Spinal cord (tissue), 10 donors: ENCODE measurements around the gene NR1D2. TPM values are rescaled to one million over a fixed set of nuclear protein-coding genes. Genes with fewer than 3 reads are reported as not detected.

Experiments
- DNase-seq, 6 donors: peaks; one replicate each; pipeline versions ENCODE4 v3.0.0 to v3.0.0-alpha.2; 2013 to 2015; ENCODE audit warnings: low spot score in 6 of 6, low read depth in 4 of 6
- H3K27ac ChIP-seq: one replicate; pipeline ENCODE4 v1.5.1; 2013; ENCODE audit warnings: low read depth, low read length, control low read depth
- H3K27me3 ChIP-seq: one replicate; pipeline ENCODE4 v1.6.1; 2013; ENCODE audit warnings: low read length; ENCODE audit not compliant: control insufficient read depth, insufficient read depth
- H3K36me3 ChIP-seq: one replicate; pipeline ENCODE4 v1.6.1; 2013; ENCODE audit warnings: low read length; ENCODE audit not compliant: control insufficient read depth, insufficient read depth
- H3K4me1 ChIP-seq: one replicate; pipeline ENCODE4 v1.6.1; 2013; ENCODE audit warnings: low read length; ENCODE audit not compliant: control insufficient read depth, insufficient read depth
- H3K4me3 ChIP-seq: one replicate; pipeline ENCODE4 v1.5.1; 2013; ENCODE audit warnings: low read depth, low read length, control low read depth
- H3K9me3 ChIP-seq: one replicate; pipeline ENCODE4 v1.6.1; 2013; ENCODE audit warnings: low read length; ENCODE audit not compliant: control insufficient read depth, insufficient read depth
- WGBS: methylation state at CpG from one replicate; pipeline ENCODE4 v1.1.5; 2013; ENCODE audit warnings: missing lambda C conversion rate; ENCODE audit not compliant: insufficient coverage; 5-methylcytosine and 5-hydroxymethylcytosine counted together
- polyA plus RNA-seq, 2 donors: library from polyadenylated mRNA; unstranded; fragments of 120-200 nt; gene quantifications; one replicate each; pipeline ENCODE4 v1.2.1, GENCODE V29; 2013; ENCODE audit not compliant: insufficient read length in 2 of 2
- total RNA-seq, 2 donors: library from RNA; depleted of rRNA in 1 of 2; stranded (reverse); fragments of 120-200 nt in 1 of 2; fragments of >200 nt in 1 of 2; gene quantifications; one replicate each; pipeline versions ENCODE4 v1.2.3 to v1.2.4, GENCODE V29; 2013 to 2014
- donor health status: healthy.

NR1D2 gene
- total and polyA plus RNA-seq, 4 donors = 26.2 to 70.9 (median 43.3) TPM

- WGBS = no CpG with 5 or more reads among the region's 3 CpGs
Observed at GRCh38 chr3:23926736-23927135, 18.4 kb upstream of the NR1D2 start.

GRCh38 chr3:23928524-23928923 lies 16.6 kb upstream of the NR1D2 start:
- Histone ChIP-seq H3K4me3 (no peak overlapping the region), H3K9me3 (no peaks in the 10 kb centered on the region), H3K4me1 (no peaks in the 10 kb centered on the region), H3K27me3 (no peaks in the 10 kb centered on the region), H3K36me3 (peaks cover 2% of the 10 kb centered on the region), H3K27ac (no peak overlapping the region)
- 96% methylated on average over 5 of the region's 8 CpGs for WGBS
- no peak for DNase-seq

More at GRCh38 chr3:23926736-23927135, 18.4 kb upstream of the NR1D2 start:
- DNase-seq = no peak
- Histone ChIP-seq H3K9me3 (no peaks in the 10 kb centered on the region), H3K36me3 (peaks cover 18% of the 10 kb centered on the region), H3K4me1 (no peaks in the 10 kb centered on the region), H3K4me3 (no peak overlapping the region), H3K27me3 (no peaks in the 10 kb centered on the region), H3K27ac (no peak overlapping the region)

GRCh38 chr3:23931597-23931996 lies 13.5 kb upstream of the NR1D2 start:
- WGBS = 93% methylated on average over 2 of the region's 3 CpGs
- Histone ChIP-seq H3K4me1 (no peaks in the 10 kb centered on the region), H3K9me3 (no peaks in the 10 kb centered on the region), H3K36me3 (no peaks in the 10 kb centered on the region), H3K27ac (no peak overlapping the region), H3K4me3 (no peak overlapping the region), H3K27me3 (no peaks in the 10 kb centered on the region)
- DNase-seq = no peak

DNA sequence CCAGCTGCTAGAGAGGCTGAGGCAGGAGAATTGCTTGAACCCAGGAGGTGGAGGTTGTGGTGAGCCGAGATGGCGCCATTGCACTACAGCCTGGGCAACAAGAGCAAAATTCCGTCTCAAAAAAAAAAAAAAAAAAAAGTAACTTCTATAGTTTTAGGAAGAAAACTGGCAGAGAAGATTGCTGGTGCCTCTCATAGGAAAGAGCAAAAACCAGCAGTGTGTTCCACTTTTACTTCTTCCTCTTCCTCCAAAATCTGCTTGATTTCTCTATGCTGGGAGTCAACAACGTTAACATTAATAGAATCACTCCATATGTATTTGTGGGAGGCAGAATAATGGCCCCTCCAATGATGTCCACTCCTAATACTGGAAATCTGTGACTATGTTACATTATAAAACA lies 12.5 kb upstream of the NR1D2 start:
- WGBS = no CpG with 5 or more reads among the region's 4 CpGs
- no peak overlapping the region for H3K27ac ChIP-seq
- no peak overlapping the region for H3K4me3 ChIP-seq
- no peaks in the 10 kb centered on the region for H3K4me1 ChIP-seq
- no peaks in the 10 kb centered on the region for H3K9me3 ChIP-seq
- no peaks in the 10 kb centered on the region for H3K27me3 ChIP-seq
- H3K36me3 ChIP-seq = no peaks in the 10 kb centered on the region
- DNase-seq = no peak

DNA sequence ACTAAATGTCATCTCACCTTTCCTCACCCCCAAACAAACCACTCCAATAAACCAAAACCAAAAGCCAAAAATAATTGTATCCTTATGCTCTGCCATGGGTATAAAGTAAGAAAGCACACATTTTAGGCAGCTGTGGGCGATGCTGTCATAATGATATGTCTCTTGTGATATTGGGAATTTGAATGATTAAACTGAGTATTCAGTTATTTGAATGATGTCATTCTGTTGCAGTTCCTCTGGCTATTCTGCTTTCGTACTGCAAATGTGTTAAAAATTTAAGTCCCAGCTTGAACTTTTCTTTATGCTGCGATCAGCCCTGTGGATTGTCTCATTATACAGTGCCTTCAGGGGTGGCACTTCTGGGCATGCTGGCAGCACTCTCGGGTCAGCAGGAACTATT lies 10.8 kb upstream of the NR1D2 start:
- 52% methylated on average over 4 of the region's 4 CpGs for WGBS
- Histone ChIP-seq H3K27ac (no peak overlapping the region), H3K36me3 (no peaks in the 10 kb centered on the region), H3K27me3 (no peaks in the 10 kb centered on the region), H3K4me1 (no peaks in the 10 kb centered on the region), H3K9me3 (no peaks in the 10 kb centered on the region), H3K4me3 (no peak overlapping the region)
- DNase-seq = no peak

GRCh38 chr3:23937296-23937695 lies 7.8 kb upstream of the NR1D2 start:
- DNase-seq = no peak
- no peaks in the 10 kb centered on the region for H3K9me3 ChIP-seq
- WGBS = no CpG with 5 or more reads among the region's 1 CpG
- H3K4me1 ChIP-seq = no peaks in the 10 kb centered on the region
- H3K27ac ChIP-seq = no peak overlapping the region
- no peaks in the 10 kb centered on the region for H3K36me3 ChIP-seq
- no peaks in the 10 kb centered on the region for H3K27me3 ChIP-seq
- no peak overlapping the region for H3K4me3 ChIP-seq

GRCh38 chr3:23938688-23939087 lies 6.4 kb upstream of the NR1D2 start:
- Histone ChIP-seq H3K4me1 (no peaks in the 10 kb centered on the region), H3K9me3 (no peaks in the 10 kb centered on the region), H3K27ac (no peak overlapping the region), H3K4me3 (no peak overlapping the region), H3K36me3 (no peaks in the 10 kb centered on the region), H3K27me3 (no peaks in the 10 kb centered on the region)
- no peak for DNase-seq

DNA sequence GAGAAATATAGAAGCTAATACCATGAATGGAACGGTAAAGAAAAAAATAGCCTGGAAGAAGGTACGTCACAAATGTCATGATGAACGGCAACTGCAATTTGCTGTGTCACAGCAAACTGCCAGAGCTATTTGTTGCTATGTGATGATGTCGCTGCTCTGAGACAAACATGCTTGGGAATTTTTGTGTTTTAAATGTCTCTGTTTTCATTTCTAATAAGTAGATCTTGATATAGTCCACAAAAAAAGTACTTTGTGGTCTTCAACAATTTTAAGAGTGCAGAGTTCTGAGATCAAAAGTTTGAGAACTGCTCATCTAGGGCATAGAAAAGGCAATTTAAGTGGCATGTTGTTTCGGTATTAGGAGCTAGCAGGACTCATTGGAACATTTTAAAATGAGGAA lies 4.3 kb upstream of the NR1D2 start:
- H3K36me3 ChIP-seq = no peaks in the 10 kb centered on the region
- DNase-seq = no peak
- no peak overlapping the region for H3K27ac ChIP-seq
- no peaks in the 10 kb centered on the region for H3K4me1 ChIP-seq
- H3K4me3 ChIP-seq = no peak overlapping the region
- H3K27me3 ChIP-seq = no peaks in the 10 kb centered on the region
- H3K9me3 ChIP-seq = no peaks in the 10 kb centered on the region
- 85% methylated on average over 4 of the region's 5 CpGs for WGBS

- Histone ChIP-seq H3K4me1 (peaks cover 4% of the 10 kb centered on the region), H3K4me3 (no peak overlapping the region), H3K27ac (no peak overlapping the region), H3K9me3 (no peaks in the 10 kb centered on the region), H3K36me3 (no peaks in the 10 kb centered on the region), H3K27me3 (no peaks in the 10 kb centered on the region)
- no peak for DNase-seq
- 82% methylated on average over 3 of the region's 4 CpGs for WGBS
Observed at GRCh38 chr3:23941440-23941839, 3.6 kb upstream of the NR1D2 start.

DNA sequence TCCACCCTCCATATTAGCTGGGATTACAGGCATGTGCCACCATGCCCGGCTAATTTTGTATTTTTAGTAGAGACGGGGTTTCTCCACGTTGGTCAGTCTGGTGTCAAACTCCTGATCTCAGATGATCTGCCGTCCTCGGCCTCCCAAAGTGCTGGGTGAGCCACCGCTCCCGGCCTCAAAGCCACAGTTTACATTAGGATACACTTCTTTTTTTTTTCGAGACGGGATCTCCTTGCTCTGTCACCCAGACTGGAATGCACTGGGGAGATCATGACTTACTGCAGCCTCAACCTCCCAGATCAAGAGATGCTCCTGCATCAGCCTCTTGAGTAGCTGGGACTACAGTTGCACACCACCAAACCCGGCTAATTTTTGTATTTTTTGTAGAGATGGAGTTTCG lies 2.5 kb upstream of the NR1D2 start:
- H3K4me1 ChIP-seq = peaks cover 6% of the 10 kb centered on the region
- H3K36me3 ChIP-seq = no peaks in the 10 kb centered on the region
- H3K27me3 ChIP-seq = no peaks in the 10 kb centered on the region
- H3K9me3 ChIP-seq = no peaks in the 10 kb centered on the region
- H3K27ac ChIP-seq = no peak overlapping the region
- H3K4me3 ChIP-seq = no peak overlapping the region
- no peak for DNase-seq
- WGBS = 99% methylated on average over 9 of the region's 11 CpGs
